Fibroblast of the conjunctiva (primary cell): ENCODE measurements around the gene ASPHD1.
A peak's percentile ranks its signal among the peaks of the same experiment; 100 is the strongest.
"Not testable (repeated sequence)": the region's sequence is repeated elsewhere in the genome, so short reads cannot be mapped to it uniquely, and the experiment has no call there.

Source experiments
- DNase-seq: peaks from one replicate; pipeline ENCODE4 v3.0.0-alpha.2; 2010; ENCODE audit warnings: low read depth

Gene ASPHD1

GRCh38 chr16:29877266-29877961 lies 22.9 kb upstream of the ASPHD1 start:
- peak; percentile 3 for DNase-seq

DNA sequence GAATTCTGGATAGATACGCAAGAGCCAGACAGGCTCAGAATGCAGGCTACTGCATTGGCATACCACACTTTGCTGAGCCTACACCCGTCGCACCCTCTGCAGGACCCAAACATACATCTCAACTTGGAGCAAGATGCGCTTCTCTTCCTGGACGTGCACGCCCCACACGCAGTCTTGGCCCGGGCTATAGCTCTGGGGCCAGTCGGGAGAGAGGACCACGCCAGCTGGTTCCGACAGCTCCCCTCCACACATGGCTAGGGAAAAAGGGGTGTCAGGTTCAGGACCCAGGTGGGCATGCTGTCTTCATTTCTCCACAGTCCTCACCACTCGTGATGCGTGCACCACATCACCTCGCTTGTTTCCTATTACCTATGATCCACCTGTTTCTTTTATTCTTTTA lies 22.1 kb upstream of the ASPHD1 start:
- no peak for DNase-seq

DNA sequence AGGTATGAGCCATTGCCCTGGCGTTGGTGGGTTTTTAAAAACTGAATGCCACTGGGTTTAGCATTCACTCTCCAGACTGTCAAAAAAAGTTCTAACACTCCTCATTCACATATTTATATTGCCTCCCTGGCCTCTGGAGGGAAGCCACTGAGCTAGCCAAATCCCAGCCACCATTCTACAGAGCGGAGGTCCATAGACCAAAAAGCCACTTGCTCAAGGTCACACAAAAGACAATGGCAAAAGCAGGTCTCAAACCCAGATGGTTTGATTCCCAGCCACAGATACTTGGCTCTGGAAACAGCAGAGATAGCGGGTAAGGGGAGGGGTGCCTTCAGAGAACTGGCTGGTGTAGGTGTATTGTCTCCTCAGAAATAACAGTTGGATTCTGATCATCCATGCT lies 19.2 kb upstream of the ASPHD1 start:
- DNase-seq, result no peak

GRCh38 chr16:29883987-29884386 lies 16.3 kb upstream of the ASPHD1 start:
- no peak for DNase-seq

DNA sequence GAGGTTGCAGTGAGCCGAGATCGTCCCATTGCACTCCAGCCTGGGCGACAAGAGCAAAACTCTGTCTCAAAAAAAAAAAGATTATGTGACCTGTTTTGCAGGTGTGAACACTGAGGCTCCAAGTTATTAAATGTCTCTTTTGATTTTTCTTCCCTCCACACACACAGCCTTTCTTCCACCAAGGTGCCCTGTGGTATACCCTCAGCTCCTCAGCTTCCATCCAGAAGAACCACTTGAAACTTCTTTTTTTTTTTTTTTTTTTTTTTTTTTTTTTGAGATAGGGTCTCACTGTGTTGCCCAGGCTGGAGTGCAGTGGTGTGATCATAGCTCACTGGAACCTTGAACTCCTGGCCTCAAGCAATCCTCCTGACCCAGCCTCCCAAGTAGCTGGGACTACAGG lies 10.9 kb upstream of the ASPHD1 start:
- DNase-seq, result not testable (repeated sequence)

DNA sequence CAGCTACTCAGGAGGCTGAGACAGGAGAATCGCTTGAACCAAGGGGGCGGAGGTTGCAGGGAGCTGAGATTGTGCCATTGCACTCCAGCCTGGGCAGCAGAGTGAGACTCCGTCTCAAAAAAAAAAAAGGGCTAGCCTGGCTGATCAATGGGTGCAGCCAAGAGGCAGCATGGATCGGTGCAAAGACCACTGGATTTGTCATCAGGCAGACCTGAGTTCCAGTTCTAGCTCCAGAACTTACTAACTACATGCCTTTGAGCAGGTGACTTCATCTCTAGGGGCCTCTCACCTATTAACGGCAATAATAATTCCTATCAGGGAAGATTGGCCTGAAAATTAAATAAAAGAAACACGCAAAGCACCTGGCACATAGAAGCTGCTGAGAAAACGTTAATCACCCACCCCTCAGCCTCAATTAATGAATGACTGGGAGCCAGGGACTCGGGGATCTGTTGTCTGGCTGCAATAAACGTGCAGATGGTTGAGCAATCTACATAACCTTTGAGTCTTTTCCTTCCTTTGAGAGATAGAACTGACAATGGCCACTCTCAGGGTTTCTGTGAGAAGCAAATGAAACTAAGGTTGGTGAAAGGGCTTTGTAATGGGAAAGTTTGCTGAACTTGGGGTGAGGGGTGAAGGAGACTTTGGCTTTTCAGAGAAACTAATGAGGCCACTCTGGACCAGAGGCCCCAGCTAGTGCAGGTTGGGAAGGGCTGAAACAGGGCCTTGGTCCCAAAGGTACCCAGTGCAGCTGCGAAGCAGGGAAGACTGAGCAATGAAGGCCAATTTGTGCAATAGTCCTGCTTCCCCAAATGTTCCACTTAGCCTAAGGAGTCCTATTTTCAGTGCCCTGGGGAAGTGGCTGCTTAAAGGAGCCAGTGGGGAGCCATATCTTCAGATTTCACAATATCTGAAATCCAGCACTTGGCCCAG lies 8.5 kb upstream of the ASPHD1 start:
- DNase-seq, result no peak

GRCh38 chr16:29892458-29892813 lies 7.9 kb upstream of the ASPHD1 start:
- DNase-seq, result no peak

DNA sequence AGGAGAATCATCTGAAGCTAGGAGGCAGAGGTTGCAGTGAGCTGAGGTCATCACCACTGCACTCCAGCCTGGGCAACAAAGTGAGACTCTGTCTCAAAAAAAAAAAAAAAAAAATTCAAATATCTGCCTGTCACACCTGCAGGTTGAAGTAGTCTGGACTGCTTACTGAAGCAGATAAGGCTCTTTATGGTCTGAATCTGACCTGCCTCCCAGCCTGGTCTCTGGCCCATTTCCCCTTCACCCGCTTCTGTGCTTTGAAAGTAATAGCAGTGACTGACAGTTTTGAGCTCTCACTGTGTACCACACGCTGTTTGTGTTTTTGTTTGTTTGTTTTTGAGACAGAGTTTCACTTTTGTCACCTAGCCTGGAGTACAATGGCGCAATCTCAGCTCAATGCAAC lies 6.7 kb upstream of the ASPHD1 start:
- no peak for DNase-seq

GRCh38 chr16:29894352-29894751 lies 5.9 kb upstream of the ASPHD1 start:
- no peak for DNase-seq

GRCh38 chr16:29896841-29897240 lies 3.4 kb upstream of the ASPHD1 start:
- no peak for DNase-seq

DNA sequence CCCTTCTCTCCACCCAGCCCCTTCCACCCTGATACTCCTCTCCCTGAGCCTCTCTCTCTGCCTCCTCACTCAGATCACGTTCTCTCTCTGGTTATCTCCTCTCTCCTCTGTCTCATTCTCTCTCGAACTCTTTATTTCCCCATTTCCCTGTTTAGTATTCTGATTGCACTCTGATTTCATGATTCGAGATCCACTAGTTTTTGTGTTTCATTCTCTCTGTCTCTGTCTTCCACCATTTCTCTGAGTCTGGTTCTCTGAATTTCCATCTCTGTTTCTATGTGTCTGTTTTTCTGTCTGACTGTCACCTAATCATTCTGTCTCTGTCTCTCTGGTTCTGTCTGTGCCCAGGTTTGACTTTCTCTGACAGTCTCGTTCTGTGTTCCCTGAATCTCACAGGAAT lies 3.0 kb upstream of the ASPHD1 start:
- no peak for DNase-seq

DNA sequence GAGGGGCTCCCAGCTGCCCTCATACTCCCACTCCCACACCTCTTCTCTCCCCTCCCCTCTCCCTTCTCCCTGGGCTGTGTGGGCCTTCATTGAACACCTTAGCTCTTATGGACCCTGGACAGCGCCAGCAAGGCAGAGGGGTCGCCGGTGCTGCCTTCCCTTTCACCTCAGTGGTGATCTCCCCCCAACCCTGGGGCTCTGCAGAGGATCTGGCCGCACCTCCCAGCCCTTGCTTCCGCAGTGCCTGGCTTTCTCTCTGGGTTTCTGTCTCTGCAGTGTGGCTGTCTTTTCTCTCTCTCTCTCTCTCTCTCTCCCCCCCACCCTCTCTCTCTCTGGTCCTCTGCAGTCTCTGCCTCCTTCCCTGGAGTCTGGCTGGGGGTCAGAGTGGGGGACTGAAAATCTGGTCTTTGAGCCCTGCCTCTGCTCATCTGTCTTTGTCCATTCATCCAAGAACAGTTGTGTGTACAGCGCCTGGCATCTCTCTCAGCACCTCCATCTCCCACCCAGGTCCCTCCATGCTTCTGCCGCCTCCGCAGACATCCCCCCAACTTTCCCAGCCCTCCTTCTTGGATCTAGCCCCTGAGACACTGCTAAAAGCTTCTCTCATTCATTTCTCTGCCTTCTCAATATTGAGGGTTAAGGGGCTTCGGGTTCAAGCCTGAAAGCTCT lies 2.0 kb upstream of the ASPHD1 start:
- DNase-seq, result no peak

- DNase-seq, result no peak
These were observed 1.3 kb upstream of the ASPHD1 start for GRCh38 chr16:29898804-29899515.

DNA sequence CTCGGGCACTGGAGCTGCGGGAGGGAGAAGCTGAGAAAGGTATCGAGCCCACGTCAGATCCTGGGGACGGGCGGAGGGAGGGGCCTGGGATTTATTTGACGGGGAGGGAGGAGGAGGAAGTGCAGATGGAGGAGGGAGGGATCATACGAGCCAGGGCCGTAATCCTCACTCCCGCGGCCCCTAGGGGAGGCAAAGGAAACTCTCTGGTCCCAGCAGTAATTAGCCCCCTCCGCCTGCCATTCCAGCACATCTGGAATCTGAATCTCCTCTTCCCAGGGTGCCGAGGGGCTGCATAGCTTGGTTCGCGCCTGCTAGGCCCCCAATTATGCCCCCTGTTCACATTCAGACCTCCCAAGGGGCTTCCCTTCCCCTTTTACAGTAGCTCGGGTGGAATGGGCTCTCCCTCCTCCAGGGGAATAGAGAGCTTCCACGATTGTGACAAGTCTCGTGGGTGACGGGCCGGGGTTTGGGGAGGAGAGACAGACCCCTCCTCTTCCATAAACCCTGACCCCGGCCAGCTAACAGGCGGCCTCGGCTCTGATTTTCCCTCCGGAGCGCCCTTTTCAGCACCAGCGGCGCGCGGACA lies 679 bp upstream of the ASPHD1 start, which contains the start of gene SEZ6L2:
TSS of gene SEZ6L2 (minus strand) at position 35 of the 586 bp plus-strand sequence. CDS start 531 bp downstream, outside the sequence.
- DNase-seq, result peak; percentile 31

- no peak for DNase-seq
These were observed 759 bp downstream of the ASPHD1 start for GRCh38 chr16:29900888-29901606.

- no peak for DNase-seq
These were observed 1.3 kb downstream of the ASPHD1 start for GRCh38 chr16:29901607-29901945.

DNA sequence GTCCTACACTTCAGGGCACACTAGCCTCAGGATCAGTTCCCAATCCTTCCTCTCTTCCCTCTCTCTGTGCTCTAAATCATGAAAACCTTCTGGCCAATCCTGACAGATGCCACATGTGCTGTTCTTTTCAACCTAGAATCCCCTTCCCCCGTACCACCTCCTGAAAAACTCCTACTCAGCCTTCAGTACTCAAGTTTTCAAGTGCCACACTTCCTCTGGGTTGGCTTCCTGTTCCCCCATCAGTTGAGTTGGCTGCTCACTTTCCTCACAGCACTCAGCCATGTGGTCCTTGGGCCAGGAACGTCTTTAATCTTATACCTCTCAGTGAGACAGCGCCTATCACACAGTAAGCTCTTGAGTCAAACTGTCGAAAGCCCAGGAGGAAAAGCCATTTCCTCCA lies 3.3 kb downstream of the ASPHD1 start:
- no peak for DNase-seq

DNA sequence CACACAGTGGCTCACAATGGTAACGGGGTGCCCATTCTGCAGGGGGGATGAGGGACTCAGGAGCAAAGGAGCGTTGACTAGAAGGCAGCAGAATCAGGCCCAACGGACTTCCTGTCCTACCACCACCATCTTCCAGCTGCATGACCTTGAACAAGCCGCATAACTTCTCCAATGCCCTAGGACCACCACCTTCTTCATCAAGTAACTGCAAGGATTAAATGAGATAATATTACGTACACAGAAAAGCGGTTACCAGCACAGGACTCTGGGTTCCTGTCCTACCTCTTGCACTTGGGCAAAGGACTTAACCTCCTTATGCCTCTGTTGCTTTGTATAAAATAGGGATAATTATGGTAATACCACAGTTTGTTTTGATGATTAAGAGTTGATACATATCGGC lies 4.7 kb downstream of the ASPHD1 start:
- no peak for DNase-seq

GRCh38 chr16:29905668-29906067 lies 5.4 kb downstream of the ASPHD1 start:
- DNase-seq, result no peak

DNA sequence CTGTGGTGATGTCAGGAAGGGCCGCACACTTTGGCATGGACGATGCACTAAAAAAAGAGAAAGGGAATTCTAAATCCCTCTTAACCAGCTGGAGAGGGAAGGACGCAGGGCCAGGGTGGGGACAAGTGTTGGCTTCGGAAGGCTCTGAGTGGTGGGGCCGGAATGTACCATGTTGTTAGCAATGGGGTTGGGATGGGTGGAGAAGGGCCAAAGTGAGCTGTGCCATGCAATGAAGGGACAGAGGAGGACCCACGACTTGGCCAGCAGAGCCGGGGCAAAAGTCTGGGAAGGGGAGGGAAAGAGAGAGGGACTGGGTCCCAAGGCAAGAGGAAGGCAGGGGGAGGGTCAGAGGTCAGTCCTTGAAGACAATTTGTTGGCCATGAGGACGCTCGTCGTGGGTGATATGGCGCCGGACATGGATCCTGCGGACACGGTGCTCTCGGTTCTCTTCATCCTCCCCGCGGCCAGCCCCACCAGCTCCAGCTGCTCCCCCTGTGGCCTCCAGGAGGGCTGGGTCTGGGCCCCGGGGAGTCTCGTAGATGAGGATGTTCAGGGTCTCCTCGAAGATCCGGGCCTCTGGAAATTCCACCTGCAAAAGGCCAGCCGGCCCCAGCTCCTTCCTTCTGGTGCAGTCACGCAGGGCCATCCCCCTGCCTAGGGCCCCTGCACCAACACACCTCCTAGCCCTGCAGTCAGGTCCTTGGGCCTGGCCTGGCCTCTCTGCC lies 6.4 kb downstream of the ASPHD1 start:
- DNase-seq, result no peak

GRCh38 chr16:29907973-29908372 lies 7.7 kb downstream of the ASPHD1 start:
- DNase-seq, result no peak
